PC-9 (cell line): Measurements from ENCODE around the gene CASQ2. TPM values are rescaled to one million over a fixed set of nuclear protein-coding genes. Genes with fewer than 3 reads are reported as not detected.

Experiments
- BruUV-seq: library from RNA; stranded (reverse); fragments of 400-500 nt; replicated peaks from 2 replicates; lab custom pipeline; 2021; lab: Mats Ljungman, UMichigan
- CTCF ChIA-PET: fragments of 300-600 bp; sonication (Branson Sonifier 250); formaldehyde crosslinking; loops from one replicate; lab custom pipeline; 2022; ENCODE audit warnings: antibody characterized with exemption; lab: Charles Lee
- POLR2A ChIA-PET: fragments of 300-600 bp; sonication (Branson Sonifier 250); formaldehyde crosslinking; loops from one replicate; lab custom pipeline; 2022; ENCODE audit warnings: antibody characterized with exemption; ENCODE audit not compliant: unreplicated experiment; lab: Charles Lee
- DNase-seq, 2 experiments: peaks; one replicate each; pipeline versions ENCODE4 v3.0.0 to v3.0.0-alpha.2; 2015 to 2022; ENCODE audit warnings: mixed read lengths in 1 of 2
- H2AFZ ChIP-seq: fragments of 200-600 bp; sonication (generic); 2 replicates; pipeline ENCODE4 v1.8.1; 2017; ENCODE audit warnings: antibody characterized with exemption
- H3F3A ChIP-seq: fragments of 200-600 bp; sonication (generic); 2 replicates; pipeline ENCODE4 v1.8.1; 2017; ENCODE audit warnings: antibody characterized with exemption, mild to moderate bottlenecking, low read depth; ENCODE audit not compliant: insufficient read depth
- H3K27ac ChIP-seq: fragments of 200-600 bp; sonication (generic); 2 replicates; pipeline ENCODE4 v1.6.1; 2016; ENCODE audit warnings: mixed run types
- H3K27me3 ChIP-seq: fragments of 200-600 bp; sonication (generic); 2 replicates; pipeline ENCODE4 v1.6.1; 2016; ENCODE audit warnings: low read depth, mixed run types; ENCODE audit not compliant: insufficient read depth
- H3K36me3 ChIP-seq: fragments of 200-600 bp; sonication (generic); 2 replicates; pipeline ENCODE4 v1.6.1; 2016; ENCODE audit warnings: low read depth, mixed run types
- H3K4me1 ChIP-seq: fragments of 200-600 bp; sonication (generic); replicated peaks from 2 replicates; pipeline ENCODE4 v1.6.1; 2016; ENCODE audit warnings: mixed run types; ENCODE audit not compliant: insufficient read depth
- H3K4me2 ChIP-seq: fragments of 200-600 bp; sonication (generic); 2 replicates; pipeline ENCODE4 v1.6.1; 2017; ENCODE audit warnings: mixed run types
- H3K4me3 ChIP-seq: fragments of 200-600 bp; sonication (generic); 2 replicates; pipeline ENCODE4 v1.6.1; 2016; ENCODE audit warnings: mixed run types
- H3K79me2 ChIP-seq: fragments of 200-600 bp; sonication (generic); 2 replicates; pipeline ENCODE4 v1.6.1; 2017; ENCODE audit warnings: low read depth, mixed run types
- H3K9me2 ChIP-seq: fragments of 200-600 bp; sonication (generic); 2 replicates; pipeline ENCODE4 v1.8.1; 2017; ENCODE audit warnings: mild to moderate bottlenecking; ENCODE audit not compliant: insufficient read depth
- H3K9me3 ChIP-seq: fragments of 200-600 bp; sonication (generic); 2 replicates; pipeline ENCODE4 v1.8.1; 2016; ENCODE audit warnings: low read depth; ENCODE audit not compliant: insufficient read depth
- H4K20me1 ChIP-seq: fragments of 200-600 bp; sonication (generic); 2 replicates; pipeline ENCODE4 v1.8.1; 2017; ENCODE audit not compliant: insufficient read depth
- EZH2 ChIP-seq: fragments of 200-600 bp; sonication (generic); IDR thresholded peaks from 2 replicates; pipeline ENCODE4 v1.8.0; 2017; ENCODE audit warnings: antibody characterized with exemption, low read depth
- intact Hi-C: fragments of 100-400 bp; cut with micrococcal nuclease; formaldehyde crosslinking; loops from one replicate; pipeline ENCODE4 v1.10.0; 2022; ENCODE audit not compliant: unreplicated experiment
- total RNA-seq: library from RNA; stranded (reverse); gene quantifications from 2 replicates; pipeline ENCODE4 v1.2.3, GENCODE V29; 2021
- TF ChIP-seq, protein P1 (sequence below): fragments of 200-600 bp; sonication (generic); conservative IDR thresholded peaks from 2 replicates; pipeline ENCODE4 v1.6.1; 2017; ENCODE audit warnings: mixed run types, antibody characterized with exemption, mild to moderate bottlenecking, moderate library complexity

Gene CASQ2
- total RNA-seq, 1 experiment from 2014 or later: not detected

DNA sequence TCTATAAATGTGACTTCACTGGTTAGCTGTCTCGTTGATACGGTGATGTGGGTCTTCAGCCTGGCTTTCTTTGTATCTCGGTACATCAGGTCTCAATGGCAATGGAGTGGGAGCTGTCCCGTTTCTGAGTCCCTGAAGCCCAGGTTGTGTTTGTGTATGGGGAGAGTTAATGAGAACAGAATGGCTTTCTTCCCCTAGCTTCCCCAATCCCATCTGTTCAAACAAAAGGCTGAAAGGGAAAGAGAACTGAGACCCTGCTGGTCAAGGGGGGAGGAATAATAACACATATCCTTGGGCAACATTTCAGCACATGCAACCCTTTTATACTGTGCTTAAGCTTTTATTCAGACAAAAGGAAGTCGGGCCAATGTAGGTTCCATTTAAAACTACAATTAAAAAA lies 28.4 kb upstream of the CASQ2 start:
- H3K9me2 ChIP-seq: no peaks in the 10 kb centered on the region
- DNase-seq: no peak
- ChIA-PET CTCF (no interaction called here), POLR2A (no interaction called here)
- H3K27ac ChIP-seq: no peak overlapping the region
- no peaks in the 10 kb centered on the region for H4K20me1 ChIP-seq
- H3K4me3 ChIP-seq: no peak overlapping the region
- H3K27me3 ChIP-seq: no peaks in the 10 kb centered on the region
- no peaks in the 10 kb centered on the region for H3F3A ChIP-seq
- H3K36me3 ChIP-seq: no peaks in the 10 kb centered on the region
- no peaks in the 10 kb centered on the region for H3K79me2 ChIP-seq
- H2AFZ ChIP-seq: no peak overlapping the region
- no peak for TF ChIP-seq EZH2
- TF ChIP-seq, protein P1, sequence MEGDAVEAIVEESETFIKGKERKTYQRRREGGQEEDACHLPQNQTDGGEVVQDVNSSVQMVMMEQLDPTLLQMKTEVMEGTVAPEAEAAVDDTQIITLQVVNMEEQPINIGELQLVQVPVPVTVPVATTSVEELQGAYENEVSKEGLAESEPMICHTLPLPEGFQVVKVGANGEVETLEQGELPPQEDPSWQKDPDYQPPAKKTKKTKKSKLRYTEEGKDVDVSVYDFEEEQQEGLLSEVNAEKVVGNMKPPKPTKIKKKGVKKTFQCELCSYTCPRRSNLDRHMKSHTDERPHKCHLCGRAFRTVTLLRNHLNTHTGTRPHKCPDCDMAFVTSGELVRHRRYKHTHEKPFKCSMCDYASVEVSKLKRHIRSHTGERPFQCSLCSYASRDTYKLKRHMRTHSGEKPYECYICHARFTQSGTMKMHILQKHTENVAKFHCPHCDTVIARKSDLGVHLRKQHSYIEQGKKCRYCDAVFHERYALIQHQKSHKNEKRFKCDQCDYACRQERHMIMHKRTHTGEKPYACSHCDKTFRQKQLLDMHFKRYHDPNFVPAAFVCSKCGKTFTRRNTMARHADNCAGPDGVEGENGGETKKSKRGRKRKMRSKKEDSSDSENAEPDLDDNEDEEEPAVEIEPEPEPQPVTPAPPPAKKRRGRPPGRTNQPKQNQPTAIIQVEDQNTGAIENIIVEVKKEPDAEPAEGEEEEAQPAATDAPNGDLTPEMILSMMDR: no peak
- peaks cover 2% of the 10 kb centered on the region for H3K4me1 ChIP-seq
- no TSS peak for BruUV-seq
- no peaks in the 10 kb centered on the region for H3K9me3 ChIP-seq
- no peak overlapping the region for H3K4me2 ChIP-seq
- intact Hi-C loops: no loop called here

- Histone ChIP-seq H4K20me1 (no peaks in the 10 kb centered on the region), H3K9me2 (no peaks in the 10 kb centered on the region), H3F3A (no peaks in the 10 kb centered on the region), H3K79me2 (no peaks in the 10 kb centered on the region), H3K4me2 (no peak overlapping the region), H3K4me3 (no peak overlapping the region), H3K9me3 (no peaks in the 10 kb centered on the region), H3K27ac (no peak overlapping the region), H3K27me3 (no peaks in the 10 kb centered on the region), H2AFZ (no peak overlapping the region), H3K36me3 (no peaks in the 10 kb centered on the region), H3K4me1 (peaks cover 8% of the 10 kb centered on the region)
- TF ChIP-seq, protein P1: no peak
- TF ChIP-seq EZH2: no peak
- ChIA-PET POLR2A (no interaction called here), CTCF (no interaction called here)
- intact Hi-C loops: no loop called here
- BruUV-seq: no TSS peak
- DNase-seq: peak in 1 of 2 experiments; percentile 9
Measured at GRCh38 chr1:115796036-115796435, 27.5 kb upstream of the CASQ2 start.

GRCh38 chr1:115794976-115795639 lies 26.6 kb upstream of the CASQ2 start:
- no peak overlapping the region for H3K4me2 ChIP-seq
- H3K9me2 ChIP-seq: no peaks in the 10 kb centered on the region
- intact Hi-C loops: no loop called here
- no peak overlapping the region for H3K4me3 ChIP-seq
- no peaks in the 10 kb centered on the region for H3K27me3 ChIP-seq
- H4K20me1 ChIP-seq: no peaks in the 10 kb centered on the region
- no peaks in the 10 kb centered on the region for H3F3A ChIP-seq
- peaks cover 8% of the 10 kb centered on the region for H3K4me1 ChIP-seq
- H3K36me3 ChIP-seq: no peaks in the 10 kb centered on the region
- peak in 1 of 2 experiments; percentile 16 for DNase-seq
- H3K79me2 ChIP-seq: no peaks in the 10 kb centered on the region
- CTCF ChIA-PET: no interaction called here
- no peak overlapping the region for H3K27ac ChIP-seq
- H3K9me3 ChIP-seq: no peaks in the 10 kb centered on the region
- TF ChIP-seq EZH2: no peak
- TF ChIP-seq, protein P1: no peak
- BruUV-seq: no TSS peak
- POLR2A ChIA-PET: no interaction called here
- H2AFZ ChIP-seq: no peak overlapping the region
